ENCODE data around the gene FAM20C.

Gene FAM20C

GRCh38 chr7:246451-246850 is 54.1 kb downstream of the FAM20C start:
- Histone ChIP-seq H3K4me3 (ENCODE audit: low read depth, low read length) (no peak overlapping the region), H3K36me3 (ENCODE audit: control insufficient read depth in 2 of 2, insufficient read depth in 1 of 2, low read length in 2 of 2) (peaks cover 0 to 14% of the 10 kb centered on the region in 2 experiments; a peak in 1 of 3 replicates), H3K4me1 (ENCODE audit: control insufficient read depth, insufficient read depth, low read length) (no peaks in the 10 kb centered on the region), H3K27ac (ENCODE audit: extremely low read depth, low read depth, low read length) (no peak overlapping the region), H3K9me3 (ENCODE audit: control insufficient read depth, insufficient read depth, low read depth, low read length) (no peaks in the 10 kb centered on the region)
- TF ChIP-seq ZNF148 (tag by site-specific recombination; IDR thresholded peaks at IDR 0.05; ENCODE audit: borderline replicate concordance) (no peak), ZNF239 (tag by site-specific recombination; IDR thresholded peaks at IDR 0.05) (no peak)
- CTCF ChIA-PET: no interaction called here
- POLR2A ChIA-PET: no interaction called here

- TF ChIP-seq ZNF843 (tag by site-specific recombination; IDR thresholded peaks at IDR 0.05) (no peak), SCRT1 (tag by site-specific recombination; IDR thresholded peaks at IDR 0.05; ENCODE audit: borderline replicate concordance) (no peak), BCL11A (tag by site-specific recombination; IDR thresholded peaks at IDR 0.05; ENCODE audit: low read depth) (no peak), ZSCAN16 (tag by site-specific recombination; IDR thresholded peaks at IDR 0.05) (no peak), ZNF785 (tag by site-specific recombination; IDR thresholded peaks at IDR 0.05) (no peak), ZNF311 (tag by site-specific recombination; IDR thresholded peaks at IDR 0.05; ENCODE audit: borderline replicate concordance) (no peak), ZNF830 (tag by site-specific recombination; IDR thresholded peaks at IDR 0.05; ENCODE audit: low read depth) (no peak), ZNF658 (tag by site-specific recombination; IDR thresholded peaks at IDR 0.05) (no peak), PRDM6 (tag by site-specific recombination; IDR thresholded peaks at IDR 0.05) (no peak), ZNF26 (tag by site-specific recombination; IDR thresholded peaks at IDR 0.05) (no peak), ZNF654 (tag by site-specific recombination; IDR thresholded peaks at IDR 0.05; ENCODE audit: low read depth) (no peak), ZNF169 (tag by site-specific recombination; IDR thresholded peaks at IDR 0.05) (no peak), ZFP41 (tag by site-specific recombination; IDR thresholded peaks at IDR 0.05; ENCODE audit: borderline replicate concordance) (no peak), ZNF426 (tag by site-specific recombination; IDR thresholded peaks at IDR 0.05) (no peak), ZNF37A (tag by site-specific recombination; IDR thresholded peaks at IDR 0.05) (no peak), ZNF157 (tag by site-specific recombination; IDR thresholded peaks at IDR 0.05) (no peak)
- H3K4me3 ChIP-seq (ENCODE audit: low read depth, low read length): no peak overlapping the region
- CTCF ChIA-PET: no interaction called here
- H3K4me1 ChIP-seq (ENCODE audit: control insufficient read depth, insufficient read depth, low read length): no peaks in the 10 kb centered on the region
- H3K9me3 ChIP-seq (ENCODE audit: control insufficient read depth, insufficient read depth, low read depth, low read length): no peaks in the 10 kb centered on the region
- H3K27ac ChIP-seq (ENCODE audit: extremely low read depth, low read depth, low read length): no peak overlapping the region
- peaks cover 0 to 14% of the 10 kb centered on the region in 2 experiments; a peak in 1 of 3 replicates for H3K36me3 ChIP-seq (ENCODE audit: control insufficient read depth in 2 of 2, insufficient read depth in 1 of 2, low read length in 2 of 2)
- POLR2A ChIA-PET: no interaction called here
Observed at GRCh38 chr7:247181-247580, 54.8 kb downstream of the FAM20C start.
